Measurements from ENCODE around the gene ZNF780A.
A peak's percentile ranks its signal among the peaks of the same experiment; 100 is the strongest.
"Not testable (repeated sequence)": the region's sequence is repeated elsewhere in the genome, so short reads cannot be mapped to it uniquely, and the experiment has no call there.

Gene ZNF780A

DNA sequence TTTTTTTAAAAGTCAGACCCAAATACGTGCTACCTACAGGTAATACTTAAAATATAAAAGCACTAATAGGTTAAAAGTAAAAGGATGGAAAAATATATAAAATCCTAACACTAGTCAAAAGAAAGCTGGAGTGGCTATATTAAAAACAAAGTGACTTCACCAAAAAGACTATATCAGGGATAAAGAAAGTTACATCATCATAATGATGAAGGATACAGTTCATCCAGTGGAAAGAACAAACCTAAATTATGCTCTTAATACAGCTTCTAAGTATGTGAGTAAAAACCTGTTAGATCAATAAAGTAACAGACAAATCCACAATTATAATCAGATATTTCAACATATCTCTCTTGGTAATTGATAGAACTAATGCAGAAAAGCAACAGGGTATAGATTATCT, 33.6 kb downstream of the ZNF780A start:
- Histone ChIP-seq H3K4me1 (peaks cover 11 to 32% (median 24%) of the 10 kb centered on the region in 10 experiments), H3K4me3 (peak overlapping the region; percentile 65 to 86 (median 78); a peak in 12 of 20 replicates), H3K27me3 (no peaks in the 10 kb centered on the region), H3K9me3 (replicated peaks in 1 of 11) (peaks cover 31 to 61% (median 56%) of the 10 kb centered on the region in 11 experiments), H3K4me2 (peak overlapping the region; percentile 83 to 94 (median 88); a peak in 20 of 22 replicates), H4K20me1 (peaks cover 0 to 4% (median 0%) of the 10 kb centered on the region in 11 experiments; a peak in 2 of 22 replicates), H3K9ac (peak overlapping the region in 4 of 11 experiments; percentile 80 to 82 (median 81); a peak in 6 of 22 replicates), H3K36me3 (peaks cover 11 to 28% (median 19%) of the 10 kb centered on the region in 11 experiments; a peak in 19 of 22 replicates), H3K27ac (peak overlapping the region in 3 of 11 experiments; percentile 77 to 83 (median 80); a peak in 4 of 22 replicates)
- TF ChIP-seq Cebpa-rat (IDR thresholded peaks at IDR 0.05), result no peak

GRCh38 chr19:40056505-40056904, 34.2 kb downstream of the ZNF780A start:
- Histone ChIP-seq H3K4me3 (peak overlapping the region; percentile 65 to 86 (median 78)), H4K20me1 (peaks cover 0 to 4% (median 0%) of the 10 kb centered on the region in 11 experiments; a peak in 2 of 22 replicates), H3K36me3 (peaks cover 11 to 34% (median 26%) of the 10 kb centered on the region in 11 experiments; a peak in 19 of 22 replicates), H3K9ac (peak overlapping the region; percentile 77 to 86 (median 81)), H3K27me3 (no peaks in the 10 kb centered on the region), H3K27ac (peak overlapping the region; percentile 34 to 83 (median 77)), H3K9me3 (replicated peaks in 1 of 11) (peaks cover 37 to 64% (median 60%) of the 10 kb centered on the region in 11 experiments), H3K4me2 (peak overlapping the region; percentile 83 to 94 (median 88)), H3K4me1 (peaks cover 11 to 32% (median 24%) of the 10 kb centered on the region in 10 experiments)
- TF ChIP-seq Cebpa-rat (IDR thresholded peaks at IDR 0.05), result no peak

GRCh38 chr19:40055832-40056504, 34.8 kb downstream of the ZNF780A start, which contains the start of gene ZNF780B:
Gene ZNF780B (minus strand): TSS chr19:40056231. CDS start chr19:40050332, 5,899 bp downstream.
- Histone ChIP-seq H3K36me3 (peaks cover 11 to 40% (median 28%) of the 10 kb centered on the region in 11 experiments; a peak in 19 of 22 replicates), H3K27ac (peak within 1 kb of the TSS; percentile 34 to 83 (median 77)), H4K20me1 (peaks cover 0 to 4% (median 0%) of the 10 kb centered on the region in 11 experiments; a peak in 2 of 22 replicates), H3K4me2 (peak within 1 kb of the TSS; percentile 83 to 94 (median 88)), H3K9me3 (replicated peaks in 1 of 11) (peaks cover 38 to 67% (median 61%) of the 10 kb centered on the region in 11 experiments), H3K4me3 (peak within 1 kb of the TSS; percentile 65 to 86 (median 78)), H3K4me1 (peaks cover 11 to 32% (median 24%) of the 10 kb centered on the region in 10 experiments), H3K27me3 (no peaks in the 10 kb centered on the region), H3K9ac (peak within 1 kb of the TSS; percentile 77 to 86 (median 81))
- TF ChIP-seq Cebpa-rat (IDR thresholded peaks at IDR 0.05), result no peak

DNA sequence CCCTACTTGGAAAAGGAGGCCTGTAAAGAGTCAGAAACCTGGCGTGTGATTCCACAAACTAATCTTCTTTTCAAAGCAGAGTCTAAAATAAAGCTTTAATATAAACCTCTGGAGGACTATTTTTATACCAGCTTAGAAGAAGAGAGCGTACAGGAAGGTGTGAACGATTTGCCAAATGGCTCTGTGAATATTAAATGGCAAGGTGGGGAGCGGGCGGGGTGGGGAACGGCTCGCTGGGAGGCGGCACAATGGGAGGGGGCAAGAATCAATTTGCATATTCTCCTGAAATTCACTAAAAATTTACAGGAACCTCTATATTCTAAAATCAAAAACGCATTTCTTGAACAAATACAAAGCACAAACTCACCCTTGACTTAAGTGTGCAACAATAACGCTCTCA, 35.7 kb downstream of the ZNF780A start:
- H4K20me1 ChIP-seq, result peaks cover 0 to 4% (median 0%) of the 10 kb centered on the region in 11 experiments; a peak in 2 of 22 replicates
- H3K9ac ChIP-seq, result peak overlapping the region; percentile 77 to 86 (median 81)
- no peaks in the 10 kb centered on the region for H3K27me3 ChIP-seq
- H3K27ac ChIP-seq, result peak overlapping the region in 10 of 11 experiments; percentile 34 to 83 (median 76); a peak in 15 of 22 replicates
- H3K4me1 ChIP-seq, result peaks cover 11 to 32% (median 24%) of the 10 kb centered on the region in 10 experiments
- TF ChIP-seq Cebpa-rat (IDR thresholded peaks at IDR 0.05), result no peak
- peak overlapping the region; percentile 65 to 86 (median 78) for H3K4me3 ChIP-seq
- H3K36me3 ChIP-seq, result peaks cover 18 to 49% (median 37%) of the 10 kb centered on the region in 11 experiments
- H3K4me2 ChIP-seq, result peak overlapping the region; percentile 83 to 94 (median 88)
- H3K9me3 ChIP-seq (replicated peaks in 1 of 11), result peaks cover 44 to 69% (median 62%) of the 10 kb centered on the region in 11 experiments

DNA sequence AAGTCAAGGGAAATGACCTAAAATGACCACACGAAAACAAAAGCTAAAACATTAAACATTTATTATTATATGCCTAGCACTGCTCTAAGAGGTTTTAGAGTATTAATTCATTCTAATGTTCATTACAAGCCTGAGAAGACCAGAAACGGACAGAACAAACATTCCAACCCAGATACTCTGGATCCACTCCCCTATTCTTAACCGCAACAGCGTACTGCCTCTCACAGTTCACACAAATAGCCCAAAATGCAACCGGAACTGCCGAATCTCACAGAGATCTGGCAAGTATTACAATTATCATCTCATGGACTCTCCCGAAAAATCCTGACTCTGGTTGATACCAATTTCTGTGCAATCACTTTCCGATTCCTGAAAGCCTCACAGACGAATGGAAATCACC, 36.1 kb downstream of the ZNF780A start:
- Histone ChIP-seq H3K4me3 (peak overlapping the region; percentile 65 to 86 (median 78); a peak in 18 of 20 replicates), H3K27me3 (no peaks in the 10 kb centered on the region), H3K27ac (no peak overlapping the region), H3K9ac (peak overlapping the region in 2 of 11 experiments; percentile 80 to 81; a peak in 1 of 22 replicates), H3K4me2 (peak overlapping the region; percentile 83 to 94 (median 88)), H3K4me1 (peaks cover 11 to 32% (median 24%) of the 10 kb centered on the region in 10 experiments), H3K9me3 (replicated peaks in 1 of 11) (peaks cover 44 to 69% (median 62%) of the 10 kb centered on the region in 11 experiments), H3K36me3 (peaks cover 22 to 50% (median 40%) of the 10 kb centered on the region in 11 experiments), H4K20me1 (peaks cover 0 to 4% (median 0%) of the 10 kb centered on the region in 11 experiments; a peak in 2 of 22 replicates)
- TF ChIP-seq Cebpa-rat (IDR thresholded peaks at IDR 0.05), result no peak

DNA sequence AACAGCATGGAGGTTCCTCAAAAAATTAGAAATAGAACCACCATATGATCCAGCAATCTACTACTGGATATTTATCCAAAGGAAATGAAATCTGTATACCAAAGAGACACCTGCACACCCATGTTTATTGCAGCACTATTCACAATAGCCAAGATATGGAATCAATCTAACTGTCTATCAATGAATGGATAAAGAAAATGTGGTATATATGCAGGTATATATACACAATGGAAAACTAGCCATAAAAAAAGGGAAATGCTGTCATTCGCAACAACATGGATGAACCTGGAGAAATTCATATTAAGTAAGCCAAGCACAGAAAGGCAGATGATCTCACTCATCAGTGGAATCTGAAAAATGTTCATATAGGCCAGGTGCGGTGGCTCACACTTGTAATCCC, 37.3 kb downstream of the ZNF780A start:
- H3K4me3 ChIP-seq, result no peak overlapping the region; a peak in 2 of 20 replicates
- H3K9me3 ChIP-seq (replicated peaks in 1 of 11), result peaks cover 49 to 69% (median 62%) of the 10 kb centered on the region in 11 experiments
- peaks cover 34 to 56% (median 49%) of the 10 kb centered on the region in 11 experiments for H3K36me3 ChIP-seq
- no peak overlapping the region for H3K27ac ChIP-seq
- no peaks in the 10 kb centered on the region for H3K27me3 ChIP-seq
- peaks cover 11 to 32% (median 24%) of the 10 kb centered on the region in 10 experiments for H3K4me1 ChIP-seq
- peaks cover 0 to 4% (median 0%) of the 10 kb centered on the region in 11 experiments; a peak in 2 of 22 replicates for H4K20me1 ChIP-seq
- no peak overlapping the region for H3K9ac ChIP-seq
- H3K4me2 ChIP-seq, result peak overlapping the region in 7 of 11 experiments; percentile 2 to 94 (median 88); a peak in 4 of 22 replicates
- no peak for TF ChIP-seq Cebpa-rat (IDR thresholded peaks at IDR 0.05)

- H3K4me1 ChIP-seq, H3K4me3 ChIP-seq, H3K9ac ChIP-seq, H3K4me2 ChIP-seq, H3K27me3 ChIP-seq, H3K27ac ChIP-seq, H4K20me1 ChIP-seq: not testable (repeated sequence)
- Histone ChIP-seq H3K9me3 (replicated peaks in 1 of 11) (peaks cover 57 to 77% (median 63%) of the 10 kb centered on the region in 11 experiments), H3K36me3 (peaks cover 47 to 55% (median 51%) of the 10 kb centered on the region in 11 experiments)
Observed at GRCh38 chr19:40041718-40042117, 49.0 kb downstream of the ZNF780A start.

DNA sequence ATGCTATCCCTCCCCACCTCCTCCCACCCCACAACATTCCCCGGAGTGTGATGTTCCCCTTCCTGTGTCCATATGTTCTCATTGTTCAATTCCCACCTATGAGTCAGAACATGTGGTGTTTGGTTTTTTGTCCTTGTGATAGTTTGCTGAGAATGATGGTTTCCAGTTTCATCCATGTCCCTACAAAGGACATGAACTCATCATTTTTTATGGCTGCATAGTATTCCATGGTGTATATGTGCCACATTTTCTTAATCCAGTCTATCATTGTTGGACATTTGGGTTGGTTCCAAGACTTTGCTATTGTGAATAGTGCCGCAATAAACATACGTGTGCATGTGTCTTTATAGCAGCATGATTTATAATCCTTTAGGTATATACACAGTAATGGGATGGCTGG, 52.7 kb downstream of the ZNF780A start:
- H3K27me3 ChIP-seq, H3K27ac ChIP-seq, H3K4me3 ChIP-seq, H3K4me1 ChIP-seq, H3K4me2 ChIP-seq, H4K20me1 ChIP-seq, H3K9ac ChIP-seq: not testable (repeated sequence)
- Histone ChIP-seq H3K9me3 (replicated peaks in 1 of 11) (peaks cover 57 to 77% (median 63%) of the 10 kb centered on the region in 11 experiments), H3K36me3 (peaks cover 47 to 55% (median 50%) of the 10 kb centered on the region in 11 experiments)

- H3K9ac ChIP-seq, result no peak overlapping the region
Observed at GRCh38 chr19:40035996-40036395, 54.7 kb downstream of the ZNF780A start.

More at GRCh38 chr19:40035996-40036395, 54.7 kb downstream of the ZNF780A start:
- no peak for TF ChIP-seq Cebpa-rat (IDR thresholded peaks at IDR 0.05)
- Histone ChIP-seq H3K36me3 (peaks cover 64 to 67% (median 66%) of the 10 kb centered on the region in 11 experiments), H3K4me2 (no peak overlapping the region), H3K27ac (no peak overlapping the region), H3K4me1 (no peaks in the 10 kb centered on the region), H4K20me1 (no peaks in the 10 kb centered on the region), H3K27me3 (no peaks in the 10 kb centered on the region), H3K9me3 (replicated peaks in 1 of 11) (peaks cover 68 to 82% (median 72%) of the 10 kb centered on the region in 11 experiments), H3K4me3 (0 out of 20 replicates have a peak overlapping the region, but pooled peaks of 3 of the 10 experiments have one; percentile 10 to 16 (median 15))
